Activated T-cell treated with anti-CD3 and anti-CD28 coated beads for 1 hour (primary cell): ENCODE measurements around the gene GDA.

Source experiments
- DNase-seq: peaks from one replicate; pipeline ENCODE4 v3.0.0-alpha.2; 2020; ENCODE audit warnings: low read depth

GDA gene

GRCh38 chr9:72149231-72149975 lies at the start of gene GDA:
Gene GDA, plus strand, starts transcription at chr9:72149440. Its CDS starts 120 bp downstream, at chr9:72149560.
- DNase-seq: no peak

GRCh38 chr9:72102520-72102919 lies 46.7 kb upstream of the GDA start:
- DNase-seq: no peak

DNA sequence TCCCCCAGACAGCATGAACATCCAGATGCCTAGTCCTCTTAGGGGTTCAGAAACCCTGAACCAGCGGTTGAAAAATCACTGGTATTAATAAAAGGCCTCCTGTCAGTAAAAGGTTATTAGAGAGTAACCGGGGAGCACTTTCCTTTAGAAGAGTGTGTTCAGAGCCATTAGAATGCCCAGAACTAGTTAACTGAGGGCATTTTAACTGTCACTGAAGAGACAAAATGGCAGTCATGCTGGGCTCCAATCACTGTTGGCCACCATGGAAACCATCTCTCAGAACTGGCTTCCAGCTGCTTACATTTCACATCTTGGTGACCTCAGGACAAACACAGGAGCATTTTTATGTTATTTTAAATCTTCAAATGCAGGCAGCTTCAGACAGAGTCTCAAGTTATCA lies 36.2 kb upstream of the GDA start:
- DNase-seq: no peak

GRCh38 chr9:72119853-72120252 lies 29.4 kb upstream of the GDA start:
- no peak for DNase-seq

DNA sequence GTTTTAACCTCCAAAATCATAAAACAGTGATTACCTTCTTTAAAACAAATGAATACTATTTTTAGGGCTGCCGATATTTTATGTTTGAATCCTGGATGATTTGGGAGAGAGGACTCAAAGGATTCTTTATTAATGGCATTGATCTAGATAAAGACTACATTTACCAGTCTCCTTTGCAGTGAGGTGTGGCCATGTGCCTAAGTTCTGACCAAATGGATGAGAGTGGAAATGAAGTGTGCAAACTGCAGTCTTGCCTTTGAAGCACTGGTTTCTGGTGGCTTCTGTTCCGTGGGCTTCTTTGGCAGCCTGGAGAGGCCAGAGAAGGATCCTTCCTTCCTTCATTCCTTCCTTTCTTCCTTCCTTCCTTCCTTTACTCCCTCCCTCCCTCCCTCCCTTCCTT lies 24.3 kb upstream of the GDA start:
- DNase-seq: no peak

DNA sequence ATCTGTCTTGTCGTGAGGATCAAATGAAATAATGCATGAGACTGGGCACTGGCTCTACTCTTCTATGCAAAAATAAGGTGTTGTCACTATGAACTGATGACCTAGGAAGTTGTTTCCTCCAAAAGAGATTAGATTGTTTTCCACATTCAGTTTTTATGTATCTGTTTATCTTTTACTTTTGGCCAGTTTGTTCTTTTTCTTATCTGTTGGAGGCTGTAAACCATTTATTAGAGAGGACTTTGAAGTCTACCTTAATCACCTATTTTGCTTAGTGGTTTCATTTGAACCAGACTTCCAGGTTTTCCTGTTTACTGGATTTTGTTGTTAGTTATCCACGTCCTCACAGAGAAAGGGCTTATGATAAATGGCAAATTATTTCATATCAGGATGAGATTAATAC lies 21.5 kb upstream of the GDA start:
- no peak for DNase-seq

DNA sequence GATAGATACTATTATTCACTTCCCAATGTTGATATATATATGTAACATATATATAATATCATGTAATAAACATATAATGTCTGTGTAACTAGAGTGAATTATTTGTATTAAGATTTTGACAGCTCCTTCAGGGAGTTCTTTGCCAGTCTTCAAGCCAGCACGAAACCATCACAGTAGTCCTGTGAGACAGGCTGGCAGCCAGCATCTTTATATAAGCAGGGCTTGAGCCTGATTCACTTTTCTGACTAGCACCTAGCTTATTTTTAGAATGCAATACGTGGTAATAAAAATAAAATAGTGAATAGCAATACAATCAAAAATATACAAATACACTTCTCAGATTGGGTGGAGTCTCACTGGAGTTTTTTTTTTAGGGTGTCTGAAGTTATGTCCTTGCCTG lies 20.7 kb upstream of the GDA start:
- DNase-seq: no peak

DNA sequence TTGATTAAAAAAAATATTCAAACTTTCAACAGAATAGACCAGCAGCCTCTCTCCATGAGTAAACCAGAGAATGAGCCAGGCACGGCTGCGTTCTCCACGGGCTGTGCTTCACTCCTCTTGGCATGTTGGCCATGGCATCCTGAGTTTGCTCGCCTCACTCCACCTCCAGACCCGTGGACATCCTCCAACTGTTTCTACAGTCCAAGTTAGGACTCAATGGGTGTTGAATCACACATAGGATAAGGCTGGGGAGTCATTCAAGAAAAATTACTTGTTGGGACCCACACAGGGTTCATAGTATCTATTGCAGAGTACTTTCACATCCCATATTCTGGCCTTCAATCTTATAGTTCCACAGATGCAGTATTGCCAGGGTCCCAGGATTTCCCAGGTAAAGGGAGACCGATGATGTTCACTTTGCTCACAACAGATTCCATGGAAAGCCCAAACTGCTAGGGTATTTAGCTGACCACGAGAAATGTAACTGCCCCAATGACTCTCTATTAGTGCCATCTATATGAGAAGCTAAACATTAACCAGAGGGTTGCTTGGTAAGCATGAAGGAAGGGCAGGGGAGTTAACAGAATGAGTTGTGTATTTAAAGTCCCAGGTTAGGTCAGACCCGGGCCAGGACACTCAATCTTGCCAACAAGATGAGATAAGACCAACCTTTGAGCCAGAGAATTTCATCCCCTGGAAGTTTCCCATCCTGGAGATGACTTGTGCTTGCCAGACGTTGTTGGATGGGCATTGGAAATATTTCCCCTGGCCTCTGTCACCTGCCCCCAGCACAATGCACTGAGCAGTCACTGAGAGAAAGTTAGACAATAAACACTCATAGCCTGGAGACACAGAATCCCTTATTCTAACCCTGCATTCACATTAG lies 19.7 kb upstream of the GDA start:
- DNase-seq: no peak

- DNase-seq: no peak
These were observed 18.9 kb upstream of the GDA start for GRCh38 chr9:72130321-72130720.

- DNase-seq: no peak
These were observed 18.0 kb upstream of the GDA start for GRCh38 chr9:72131206-72131605.

DNA sequence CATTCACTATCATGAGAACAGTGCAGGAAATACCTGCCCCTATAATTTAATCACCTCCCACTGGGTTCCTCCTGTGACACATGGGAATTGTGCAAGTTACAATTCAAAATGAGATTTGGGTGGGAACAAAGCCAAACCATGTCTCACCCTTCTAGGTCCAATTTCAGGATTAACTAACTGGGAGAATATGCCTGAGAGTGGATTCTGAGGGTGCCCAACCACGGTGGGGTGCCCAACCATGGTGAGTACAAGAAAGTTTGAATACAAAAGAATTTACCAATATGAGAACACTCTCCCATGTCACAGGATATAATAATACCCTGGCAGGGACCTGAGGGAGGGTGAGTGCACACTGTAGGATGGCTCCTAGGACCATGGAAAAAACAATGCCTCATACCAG lies 17.2 kb upstream of the GDA start:
- DNase-seq: no peak

- no peak for DNase-seq
These were observed 15.7 kb upstream of the GDA start for GRCh38 chr9:72133365-72134035.

DNA sequence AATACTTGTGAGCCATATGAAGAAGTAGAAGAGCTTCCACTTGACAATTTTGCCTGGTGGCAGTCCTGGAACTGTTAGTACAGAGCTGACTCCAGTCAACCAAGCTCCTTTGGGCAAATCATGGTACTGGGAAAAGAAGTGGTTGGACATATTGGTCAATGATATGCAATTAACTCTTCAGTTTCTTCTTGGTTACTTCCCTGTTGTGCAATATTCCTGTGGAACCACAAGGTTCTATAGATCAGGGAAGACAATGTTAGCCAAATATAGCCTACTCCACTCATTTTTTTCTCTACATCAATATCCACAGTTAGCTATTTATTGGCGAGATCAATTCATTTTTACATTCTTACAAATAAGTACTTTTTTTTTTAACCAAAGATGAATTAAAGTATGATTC lies 14.4 kb upstream of the GDA start:
- no peak for DNase-seq

DNA sequence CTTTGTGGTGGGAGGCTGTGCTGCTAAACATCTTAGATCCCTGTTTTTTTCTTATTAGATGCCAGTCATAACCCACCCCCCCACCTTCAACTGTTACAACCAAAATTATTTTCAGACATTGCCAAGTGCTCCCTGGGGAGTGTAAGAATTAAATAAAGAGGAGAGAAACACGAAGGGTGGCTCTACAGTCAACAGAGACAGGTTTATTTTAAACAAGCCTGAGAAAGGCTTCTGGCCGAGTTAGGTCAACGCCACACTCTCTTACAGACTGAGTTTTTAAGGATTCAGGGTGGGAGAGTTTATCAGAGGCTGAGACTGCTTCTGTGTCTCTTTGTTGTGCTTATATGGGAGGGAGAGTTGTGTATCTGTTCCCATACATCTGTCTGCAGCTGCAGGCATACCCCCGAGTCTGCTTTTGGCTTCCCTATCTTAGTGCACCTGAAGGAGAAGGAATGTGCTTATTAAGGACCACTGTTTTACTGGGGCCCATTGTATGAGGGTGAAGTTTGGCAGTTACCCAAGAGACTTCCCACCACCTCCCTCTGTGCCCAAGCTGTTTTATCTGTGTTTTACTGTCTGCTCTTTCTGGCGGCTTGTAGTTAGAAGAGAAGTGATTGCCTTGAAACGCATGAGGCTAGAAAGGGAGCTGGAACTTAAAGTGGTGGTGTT lies 11.4 kb upstream of the GDA start:
- no peak for DNase-seq

DNA sequence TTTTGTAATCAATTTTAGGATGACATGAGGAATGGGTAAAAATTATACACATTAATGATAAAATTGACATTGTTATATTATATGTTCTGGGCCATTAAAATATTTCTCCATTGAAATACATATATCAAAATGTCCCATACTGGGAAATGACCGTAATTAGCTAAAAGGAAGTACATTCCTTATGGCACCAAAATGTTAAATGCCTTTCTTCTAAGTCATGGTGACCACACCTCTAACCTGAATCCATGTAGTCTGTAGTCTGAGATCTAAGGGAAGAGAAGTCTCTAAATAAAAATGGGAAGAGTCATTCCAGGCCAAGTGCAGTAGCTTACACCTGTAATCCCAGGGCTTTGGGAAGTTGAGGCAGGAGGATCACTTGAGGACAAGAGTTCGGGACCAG lies 10.0 kb upstream of the GDA start:
- DNase-seq: no peak

- DNase-seq: no peak
These were observed 8.7 kb upstream of the GDA start for GRCh38 chr9:72140586-72140985.

DNA sequence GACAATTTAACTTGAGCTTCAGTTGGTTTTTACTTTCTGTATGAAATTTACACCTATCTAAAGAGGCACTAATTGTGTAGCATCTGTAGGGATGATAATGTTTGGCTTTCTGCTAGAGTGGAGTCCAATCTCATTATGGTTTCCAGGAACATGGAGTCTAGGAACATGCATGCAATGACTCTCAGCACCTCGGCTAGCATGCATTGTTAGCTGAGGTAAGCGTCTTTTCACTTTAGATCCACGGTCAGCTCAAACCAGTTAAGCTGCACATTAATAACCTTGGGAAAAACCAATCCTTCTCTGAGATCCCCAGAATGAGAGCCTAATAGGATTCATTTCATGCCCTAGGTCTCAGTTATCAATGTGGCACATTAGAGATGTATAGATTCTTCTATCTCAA lies 7.8 kb upstream of the GDA start:
- no peak for DNase-seq

DNA sequence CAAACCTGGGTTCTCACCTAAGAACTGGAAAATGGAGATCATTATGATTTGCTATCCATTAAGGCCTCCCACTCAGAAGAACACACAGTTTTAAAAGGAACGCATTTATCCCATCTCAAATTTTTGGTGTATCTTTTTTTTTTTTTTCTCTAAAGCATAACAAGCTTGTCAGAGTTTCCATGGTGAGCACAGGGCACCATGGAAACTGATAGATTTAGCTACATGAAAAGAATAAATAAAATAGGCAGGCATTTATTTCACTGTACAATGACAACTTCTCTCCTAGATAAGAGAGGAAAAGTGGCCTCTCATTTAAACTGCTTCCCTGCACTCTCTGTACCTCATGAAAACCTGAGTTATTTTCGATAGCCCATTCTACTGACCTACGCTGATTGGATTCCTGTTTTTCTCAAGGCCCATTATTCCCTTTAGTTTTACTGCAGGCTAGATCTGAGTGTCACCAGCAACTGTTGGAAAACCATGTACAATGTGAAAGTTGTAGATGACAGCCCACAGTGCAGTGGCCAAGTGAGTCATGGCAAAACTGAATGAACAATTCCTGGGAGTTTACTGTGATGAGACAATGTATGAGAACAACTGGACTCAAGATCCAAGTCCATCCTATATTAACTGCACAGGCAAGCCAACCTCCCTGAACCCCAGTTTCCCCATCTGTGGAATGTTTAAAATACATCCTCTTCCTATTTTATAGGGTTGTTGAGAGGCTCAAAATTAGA lies 4.3 kb upstream of the GDA start:
- DNase-seq: no peak

DNA sequence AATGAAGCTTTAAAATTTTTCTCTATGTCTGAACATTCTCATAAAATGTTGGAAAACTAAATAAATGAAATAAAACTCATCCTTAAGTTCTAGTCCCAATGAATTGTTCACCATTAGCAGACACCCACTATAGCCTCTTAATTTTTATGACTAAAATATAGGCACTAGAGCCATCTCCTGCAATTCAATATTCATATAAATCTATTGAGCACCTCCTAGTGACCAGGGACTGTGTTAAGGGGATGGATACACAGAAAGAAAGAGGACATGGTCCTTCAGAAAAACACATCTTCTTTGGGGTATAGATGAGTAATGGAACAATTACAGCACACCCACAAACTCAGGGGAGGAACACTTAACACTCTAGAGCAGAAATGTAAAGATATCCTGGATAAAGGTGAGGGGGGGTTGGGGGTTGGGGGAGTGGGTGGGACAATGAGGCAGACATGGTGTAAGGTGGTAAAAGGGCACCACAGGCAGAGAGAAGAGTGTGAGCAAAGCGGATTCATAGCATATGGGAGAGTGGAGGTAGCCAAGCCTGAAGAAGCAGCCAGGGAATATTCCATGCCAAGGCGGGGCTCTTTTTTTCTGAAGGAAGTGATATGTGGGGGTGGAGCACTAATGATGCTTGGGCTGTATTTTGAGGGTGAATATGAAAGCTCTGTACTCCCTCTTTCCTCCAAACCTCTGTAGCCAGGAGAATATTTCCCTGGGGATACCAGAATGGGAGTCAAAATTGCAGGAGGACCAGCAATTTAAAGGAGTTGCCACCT lies 3.3 kb upstream of the GDA start:
- DNase-seq: no peak

GRCh38 chr9:72147676-72148075 lies 1.6 kb upstream of the GDA start:
- DNase-seq: no peak

- no peak for DNase-seq
These were observed 887 bp downstream of the GDA start for GRCh38 chr9:72150127-72150526.
